NCI-H774 (cell line): ENCODE results near the gene ITM2B.
"Not testable (repeated sequence)": the region's sequence is repeated elsewhere in the genome, so short reads cannot be mapped to it uniquely, and the experiment has no call there.

Experiments used
- DNase-seq: peaks from one replicate; lab custom pipeline; 2025; lab: John Stamatoyannopoulos, UW

ITM2B gene

DNA sequence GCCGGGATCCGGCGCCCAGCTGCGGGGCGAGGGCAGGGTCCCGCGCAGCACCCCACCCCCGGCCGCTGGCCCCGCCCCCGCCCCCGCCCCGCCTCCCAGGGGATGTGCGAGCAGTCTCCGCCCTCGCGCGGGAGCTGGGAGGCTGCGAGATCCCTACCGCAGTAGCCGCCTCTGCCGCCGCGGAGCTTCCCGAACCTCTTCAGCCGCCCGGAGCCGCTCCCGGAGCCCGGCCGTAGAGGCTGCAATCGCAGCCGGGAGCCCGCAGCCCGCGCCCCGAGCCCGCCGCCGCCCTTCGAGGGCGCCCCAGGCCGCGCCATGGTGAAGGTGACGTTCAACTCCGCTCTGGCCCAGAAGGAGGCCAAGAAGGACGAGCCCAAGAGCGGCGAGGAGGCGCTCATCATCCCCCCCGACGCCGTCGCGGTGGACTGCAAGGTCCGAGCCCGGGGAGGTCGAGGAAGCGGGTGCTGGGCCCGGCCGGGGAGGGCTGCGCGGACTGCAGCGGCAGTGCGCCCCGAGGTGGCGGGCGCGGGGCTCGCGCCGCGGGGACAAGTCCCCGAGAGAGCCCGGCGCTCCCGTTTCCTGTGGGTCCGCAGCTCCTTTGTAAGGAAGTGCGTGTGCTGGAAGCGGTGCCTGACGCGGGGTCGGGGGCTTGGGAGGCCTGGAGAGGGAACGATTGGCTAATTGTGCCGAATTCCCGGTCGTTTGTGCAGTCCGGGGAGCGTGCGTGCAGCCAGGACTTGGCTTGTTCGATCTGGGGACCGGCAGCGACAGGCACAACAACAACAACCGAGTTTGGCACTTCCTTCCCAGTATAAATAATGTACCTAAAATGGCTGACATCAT is at the start of gene ITM2B:
Gene ITM2B (plus strand): TSS at position 161 of the 843 bp plus-strand sequence. CDS start 155 bp downstream, at position 316.
- peak; percentile 19 for DNase-seq

DNA sequence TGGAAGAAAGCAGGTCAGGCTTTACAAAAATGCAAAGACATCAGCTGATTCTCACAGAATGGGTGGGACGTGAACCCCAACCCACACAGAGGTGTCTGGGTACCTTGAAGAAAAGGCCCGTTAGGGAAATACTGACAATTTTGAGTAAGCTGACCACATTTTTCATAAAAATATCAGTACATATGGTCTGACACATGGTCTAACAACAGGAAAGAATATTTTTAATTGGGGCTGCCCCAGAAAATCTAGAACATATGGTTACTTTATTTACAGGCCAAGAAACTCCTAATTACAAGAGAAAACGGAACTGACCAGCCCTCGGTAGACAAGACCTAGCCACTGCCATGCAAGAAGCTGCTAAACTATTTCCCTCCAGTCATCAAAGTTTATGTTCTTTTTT is 48.7 kb upstream of the ITM2B start:
- no peak for DNase-seq

DNA sequence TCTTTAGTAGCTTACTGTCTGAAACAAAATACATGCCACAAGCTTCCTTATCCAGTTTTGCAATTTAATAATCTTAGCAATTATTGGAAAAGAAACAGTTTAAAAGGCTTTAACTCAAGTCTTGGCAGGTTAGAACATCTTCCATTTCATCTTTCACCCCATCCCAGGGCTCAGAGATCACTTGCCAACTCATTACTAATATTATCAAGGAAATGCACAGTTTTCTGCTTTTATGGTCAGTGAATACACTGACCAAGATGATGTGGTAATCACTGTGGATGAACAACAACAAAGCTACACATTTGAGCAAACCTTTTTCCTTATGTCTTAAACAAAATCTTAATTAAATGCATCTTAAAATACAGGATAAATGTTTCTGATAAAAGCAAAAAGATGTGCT is 48.0 kb upstream of the ITM2B start:
- no peak for DNase-seq

DNA sequence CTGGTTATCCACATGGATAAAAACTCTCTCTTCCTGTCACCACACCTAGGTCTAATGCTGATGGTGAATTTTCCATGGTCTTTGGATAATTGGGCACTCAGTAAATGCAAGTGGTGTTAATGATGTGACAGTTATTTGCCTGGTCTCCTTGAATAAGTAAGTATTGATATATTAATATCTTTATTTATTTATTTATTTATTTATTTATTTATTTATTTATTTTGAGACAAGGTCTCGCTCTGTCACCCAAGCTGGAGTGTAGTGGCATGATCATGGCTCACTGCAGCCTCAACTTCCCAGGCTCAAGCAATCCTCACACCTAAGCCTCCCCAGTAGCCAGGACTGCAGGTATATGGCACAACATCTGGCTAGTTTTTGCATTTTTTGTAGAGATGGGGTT is 46.3 kb upstream of the ITM2B start:
- DNase-seq: no peak

DNA sequence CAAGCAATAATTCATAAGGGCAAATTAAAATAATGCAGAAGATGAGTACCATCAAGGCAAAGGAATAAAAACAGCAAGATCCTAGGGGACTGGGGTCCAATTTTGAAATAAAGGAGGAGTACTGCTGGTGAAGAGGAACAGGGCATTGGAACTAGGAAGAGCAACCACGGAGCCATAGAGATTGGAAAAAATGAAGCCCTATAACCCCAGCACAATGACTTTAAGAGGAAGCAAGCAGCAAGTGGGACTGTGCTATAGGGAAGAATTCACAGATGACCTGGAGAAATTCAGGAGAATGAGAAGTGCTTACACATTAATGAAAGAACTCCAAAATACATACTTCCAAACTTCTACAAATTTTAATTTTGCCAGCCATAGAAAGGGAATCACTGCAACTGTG is 44.9 kb upstream of the ITM2B start:
- no peak for DNase-seq

DNA sequence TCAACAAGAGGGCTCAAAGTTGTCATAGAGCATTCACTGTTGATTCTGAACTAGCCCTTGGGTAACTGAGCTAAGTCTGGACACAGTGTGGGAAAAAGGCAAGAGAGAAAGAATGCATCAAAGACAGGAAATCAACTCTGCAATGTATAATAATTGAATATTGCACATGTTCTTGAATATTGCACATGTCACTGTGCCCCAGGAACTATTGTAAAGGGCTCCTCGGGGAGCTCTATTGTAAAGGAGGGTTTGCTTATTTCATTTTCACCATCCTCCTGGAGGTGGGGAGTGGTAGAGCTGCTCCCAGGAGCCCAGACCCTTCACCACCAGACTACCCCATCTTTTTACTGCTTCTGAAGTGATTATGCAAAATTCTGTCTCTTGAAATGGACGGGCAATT is 44.4 kb upstream of the ITM2B start:
- no peak for DNase-seq

DNA sequence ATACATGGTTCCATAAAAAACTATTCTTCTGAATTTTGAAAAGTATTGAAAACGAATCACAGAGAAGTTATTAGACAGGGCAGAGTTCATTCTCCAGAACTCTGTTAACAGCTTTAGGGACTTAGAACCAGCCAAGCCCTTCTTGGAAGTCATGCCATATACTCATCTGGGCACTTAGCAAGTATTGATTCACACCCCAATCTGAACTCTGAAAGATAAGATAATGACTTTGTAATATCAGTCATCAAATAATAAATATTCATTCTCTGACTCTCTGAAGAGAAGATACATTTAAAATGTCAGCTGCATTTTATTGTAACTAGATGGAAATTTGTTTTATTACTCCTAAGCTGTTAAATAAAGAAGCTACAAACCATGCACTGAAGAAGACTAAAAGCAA is 43.8 kb upstream of the ITM2B start:
- DNase-seq: no peak

DNA sequence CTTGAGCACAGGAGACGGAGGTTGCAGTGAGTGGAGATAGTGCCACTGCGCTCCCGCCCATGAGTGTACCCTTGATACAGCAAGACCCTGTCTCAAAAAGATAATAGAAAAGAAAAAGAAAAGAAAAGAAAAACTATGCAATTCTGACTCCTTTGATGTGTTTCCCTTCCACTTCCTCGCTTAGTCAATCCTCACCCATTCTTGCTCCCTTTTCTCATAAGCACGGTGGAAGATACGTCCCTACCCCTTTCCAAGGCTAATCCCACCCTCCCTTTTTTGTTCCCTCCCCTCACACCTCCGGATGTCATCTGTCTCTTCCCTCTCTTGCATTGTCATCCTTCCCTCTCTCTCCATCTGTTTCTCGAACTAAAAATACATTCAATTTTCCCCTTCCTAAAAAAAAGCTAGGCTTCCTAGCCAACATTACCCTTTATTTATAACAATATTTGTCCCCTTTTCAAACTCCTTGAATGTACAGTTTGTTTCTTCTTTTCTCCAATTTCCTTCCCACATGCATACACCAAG is 40.5 kb upstream of the ITM2B start:
- DNase-seq: no peak

DNA sequence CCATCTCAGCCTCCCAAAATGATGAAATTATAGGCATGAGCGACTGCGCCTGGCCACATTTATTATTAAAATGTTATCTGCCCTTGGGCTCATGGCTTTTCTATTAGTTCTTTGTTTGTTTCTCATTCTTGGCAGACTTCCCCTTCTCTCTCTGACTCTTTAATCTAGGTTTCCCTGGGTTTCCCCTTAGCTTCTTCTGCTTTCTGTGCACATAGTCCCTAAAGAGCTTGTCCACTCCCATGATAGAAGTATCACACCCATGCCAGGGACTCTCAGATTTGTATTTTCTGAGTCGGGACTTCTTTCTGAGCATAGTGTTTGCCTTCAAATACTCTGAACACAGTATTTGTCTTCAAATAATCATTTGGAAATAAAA is 38.6 kb upstream of the ITM2B start:
- DNase-seq: no peak

DNA sequence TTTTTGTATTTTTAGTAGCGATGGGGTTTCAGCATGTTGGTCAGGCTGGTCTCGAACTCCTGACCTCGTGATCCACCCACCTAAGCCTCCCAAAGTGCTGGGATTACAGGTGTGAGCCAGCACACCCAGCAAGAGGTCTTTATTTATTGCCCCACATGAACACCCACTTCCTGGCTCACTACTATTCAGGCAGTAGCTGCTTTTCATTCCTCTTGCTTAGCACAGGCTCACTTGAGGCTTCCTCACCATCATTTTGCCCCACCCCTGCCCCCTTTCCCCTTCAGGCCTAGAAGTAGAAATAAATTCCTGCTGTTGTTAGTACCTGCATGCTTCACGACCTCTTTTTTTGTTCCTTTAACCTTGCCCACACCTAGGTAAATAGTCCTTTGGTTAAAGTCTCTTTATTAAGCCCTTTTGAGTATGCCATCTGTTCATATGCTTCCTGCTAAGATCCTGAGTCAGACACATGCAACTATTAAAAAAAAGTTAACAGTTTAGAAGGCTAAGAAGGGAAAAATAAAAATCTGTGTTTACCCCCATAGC is 33.5 kb upstream of the ITM2B start:
- DNase-seq: no peak

DNA sequence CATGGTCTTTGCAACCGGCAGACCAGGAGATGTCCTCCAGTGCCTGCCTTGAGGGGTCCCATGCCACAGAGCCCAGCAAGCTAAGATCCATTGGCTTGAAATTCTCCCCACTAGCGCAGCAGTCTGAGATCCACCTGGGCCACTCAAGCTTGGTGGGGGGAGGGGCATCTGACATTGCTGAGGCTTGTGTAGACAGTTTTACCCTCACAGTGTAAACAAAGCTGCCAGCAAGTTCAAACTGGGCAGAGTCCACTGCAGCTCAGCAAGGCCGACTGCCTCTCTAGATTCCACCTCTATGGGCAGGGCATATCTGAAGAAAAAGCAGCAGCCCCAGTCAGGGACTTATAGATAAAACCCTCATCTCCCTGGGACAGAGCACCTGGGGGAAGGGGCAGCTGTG is 32.0 kb upstream of the ITM2B start:
- DNase-seq: no peak

DNA sequence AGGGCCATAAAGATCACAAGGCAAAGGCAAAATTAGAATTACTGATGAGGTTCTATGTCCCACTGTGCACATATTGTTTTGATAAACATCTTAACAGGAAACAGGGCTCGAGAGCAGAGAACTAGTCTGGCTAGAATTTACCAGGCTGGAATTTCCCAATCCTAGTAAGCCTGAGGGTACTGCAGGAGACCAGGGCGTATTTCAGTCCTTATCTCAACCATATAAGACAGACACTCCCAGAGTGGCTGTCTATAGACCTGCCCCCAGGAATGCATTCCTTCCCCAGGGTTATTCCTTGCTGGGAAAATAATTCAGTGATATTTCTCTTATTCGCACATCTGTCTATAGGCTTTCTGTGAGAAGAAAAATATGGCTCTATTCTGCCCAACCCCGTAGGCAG is 25.8 kb upstream of the ITM2B start:
- DNase-seq: not testable (repeated sequence)

DNA sequence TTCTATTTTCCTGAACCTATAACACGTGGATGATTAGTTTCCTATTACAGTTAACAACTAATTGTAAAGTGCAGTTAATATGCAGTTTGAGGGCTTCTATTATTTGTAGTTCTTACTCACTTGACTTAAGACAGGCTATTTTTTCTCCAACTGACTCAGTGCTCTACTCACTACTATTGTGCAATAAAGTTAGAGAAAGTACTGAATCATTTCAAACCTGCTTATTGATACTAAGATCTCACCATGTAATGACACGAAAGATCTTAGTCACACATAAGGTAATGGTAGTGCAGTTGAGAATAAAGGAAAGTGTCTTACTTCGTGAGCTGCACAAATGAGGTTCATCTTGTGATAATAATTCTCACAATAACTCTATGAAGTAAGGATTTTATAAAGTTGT is 22.8 kb upstream of the ITM2B start:
- DNase-seq: no peak

DNA sequence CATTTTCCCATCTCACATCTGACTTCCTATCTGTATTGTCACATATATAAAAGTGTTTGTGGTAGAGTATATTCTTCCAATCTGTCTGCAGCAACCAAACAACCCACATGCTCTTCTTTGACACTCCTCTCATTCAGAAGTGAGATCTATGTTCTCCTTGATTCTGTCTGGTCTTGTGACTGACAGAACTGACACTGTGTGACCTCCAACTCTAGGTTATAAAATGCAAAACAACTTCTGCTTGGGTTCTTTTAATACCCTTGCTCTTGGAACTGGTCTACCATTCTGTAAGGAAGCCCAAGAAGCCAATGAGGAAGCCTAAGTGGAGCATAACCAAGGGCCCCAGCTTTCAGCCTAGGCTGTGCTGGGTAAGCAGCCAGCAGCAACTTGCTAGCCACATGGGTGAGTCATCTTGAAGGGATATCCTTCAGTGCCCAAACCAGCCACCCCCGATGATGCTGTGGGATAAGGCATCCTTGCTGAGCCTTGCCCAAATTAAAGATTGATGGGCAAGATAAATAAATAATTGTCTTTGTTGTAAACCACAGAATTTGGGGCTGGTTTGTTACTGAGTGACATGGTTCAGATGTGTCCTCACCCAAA is 18.4 kb upstream of the ITM2B start:
- no peak for DNase-seq

DNA sequence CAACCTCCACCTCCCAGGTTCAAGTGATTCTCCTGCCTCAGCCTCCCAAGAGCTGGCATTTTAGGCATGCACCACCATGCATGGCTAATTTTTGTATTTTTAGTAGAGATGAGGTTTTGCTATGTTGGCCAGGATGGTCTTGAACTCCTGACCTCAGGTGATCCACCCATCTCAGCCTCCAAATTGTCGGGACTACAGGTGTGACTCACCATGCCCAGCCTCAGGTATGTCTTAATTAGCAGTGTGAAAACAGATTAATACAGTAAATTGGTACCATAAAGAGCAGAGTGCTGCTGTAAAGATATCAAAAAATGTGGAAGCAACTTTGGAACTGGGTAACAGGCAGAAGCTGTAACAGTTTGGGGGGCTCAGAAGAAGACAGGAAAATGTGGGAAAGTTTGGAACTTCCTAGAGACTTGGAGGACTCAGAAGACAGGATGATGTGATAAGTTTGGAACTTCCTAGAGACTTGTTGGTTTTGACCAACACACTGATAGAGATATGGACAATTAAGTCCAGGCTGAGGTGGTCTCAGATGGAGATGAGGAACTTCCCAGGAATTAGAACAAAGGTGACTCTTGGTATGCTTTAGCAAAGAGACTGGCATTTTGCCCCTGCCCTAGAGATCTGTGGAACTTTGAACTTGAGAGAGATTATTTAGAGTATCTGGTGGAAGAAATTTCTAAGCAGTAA is 17.3 kb upstream of the ITM2B start:
- not testable (repeated sequence) for DNase-seq

DNA sequence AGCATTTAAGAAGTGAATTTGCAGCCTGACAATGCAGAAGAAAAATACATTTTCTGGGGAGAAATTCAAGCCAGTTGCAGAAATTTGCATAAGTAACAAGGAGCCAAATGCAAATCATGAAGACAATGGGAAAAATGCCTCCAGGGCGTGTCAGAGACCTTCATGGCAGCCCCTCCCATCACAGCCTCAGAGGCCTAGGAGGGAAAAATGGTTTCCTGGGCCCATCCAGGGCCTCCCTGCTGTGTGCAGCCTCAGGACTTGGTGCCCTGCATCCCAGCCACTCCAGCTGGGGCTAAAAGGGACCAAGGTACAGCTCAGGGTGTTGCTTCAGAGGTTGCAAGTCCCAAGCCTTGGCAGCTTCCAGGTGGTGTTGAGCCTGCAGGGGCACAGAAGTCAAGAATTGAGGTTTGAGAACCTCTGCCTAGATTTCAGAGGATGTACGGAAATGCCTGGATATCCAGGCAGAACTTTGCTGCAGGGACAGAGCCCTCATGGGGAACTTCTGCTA is 16.7 kb upstream of the ITM2B start:
- DNase-seq: no peak

DNA sequence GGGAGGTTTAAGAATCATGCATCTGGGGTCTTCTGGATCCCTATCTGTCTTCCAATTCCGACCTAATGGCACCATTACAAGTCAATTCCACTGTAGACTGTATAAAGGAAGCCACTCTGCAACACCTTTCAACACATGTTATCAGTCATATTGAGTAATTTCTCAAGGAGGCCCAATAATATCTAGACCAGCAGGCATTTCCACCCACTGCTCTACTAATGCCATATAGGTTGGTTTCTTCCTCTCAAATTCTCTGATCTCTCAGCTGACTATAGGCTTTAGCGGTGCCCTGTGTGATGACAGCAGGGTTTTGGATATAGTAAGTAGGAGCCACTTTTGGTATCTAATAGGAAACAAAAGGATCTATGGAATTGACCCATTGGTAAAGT is 12.4 kb upstream of the ITM2B start:
- DNase-seq: no peak

DNA sequence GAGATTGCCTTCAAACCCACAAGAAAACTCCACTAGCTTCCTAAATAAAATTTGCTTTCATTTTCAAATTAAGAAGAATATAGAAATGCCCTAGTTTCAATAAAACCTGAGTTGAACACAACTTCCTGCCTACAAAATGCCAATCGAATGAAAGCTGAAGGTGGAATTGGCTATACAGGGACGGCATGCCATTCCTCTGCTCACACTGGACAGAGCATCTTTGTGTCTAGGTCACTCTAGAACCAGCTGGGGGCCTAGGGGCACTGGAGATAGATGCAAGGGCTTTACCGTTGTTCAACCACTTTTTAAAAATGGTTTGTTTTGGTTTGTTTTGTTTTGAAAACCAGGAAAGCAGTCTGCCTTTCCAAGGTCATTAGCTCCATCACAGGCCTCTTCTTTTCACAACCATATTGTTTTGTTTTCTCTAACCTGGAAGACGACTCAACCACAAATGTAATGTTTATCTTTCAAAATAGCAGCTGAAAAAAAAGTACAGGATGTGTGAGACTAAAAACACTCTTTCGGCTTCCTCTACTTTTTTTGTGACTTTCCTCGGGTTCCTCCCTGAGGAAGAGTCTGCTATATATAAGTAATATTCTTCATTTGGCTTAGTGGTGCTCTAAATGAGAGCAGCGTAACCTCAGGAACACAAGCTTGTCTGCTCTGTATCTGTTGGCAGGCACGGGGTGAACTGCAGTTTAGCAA is 11.9 kb upstream of the ITM2B start:
- DNase-seq: no peak

DNA sequence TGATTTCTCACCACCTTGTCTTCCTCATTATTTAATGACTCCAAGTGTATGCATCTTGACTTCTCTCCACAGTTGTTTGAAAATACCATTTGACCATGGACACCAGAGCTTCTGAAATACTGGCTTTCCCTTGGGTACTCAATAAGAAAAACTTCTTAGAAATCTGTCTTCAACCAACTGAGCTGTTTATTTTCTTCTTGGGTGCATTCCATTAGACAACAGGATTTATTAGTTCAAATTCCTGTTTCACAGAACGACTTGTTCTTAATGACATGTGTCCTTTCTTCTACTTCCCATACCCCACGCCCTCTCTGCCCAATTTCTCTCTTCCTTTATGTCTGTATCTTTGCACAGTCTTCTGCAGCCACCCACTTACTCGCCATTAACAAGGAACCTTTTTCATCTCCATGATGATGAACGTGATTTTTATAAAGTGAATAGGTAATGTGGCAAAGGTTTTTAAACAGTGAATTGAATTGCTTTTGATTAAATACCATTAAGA is 11.3 kb upstream of the ITM2B start:
- DNase-seq: no peak

DNA sequence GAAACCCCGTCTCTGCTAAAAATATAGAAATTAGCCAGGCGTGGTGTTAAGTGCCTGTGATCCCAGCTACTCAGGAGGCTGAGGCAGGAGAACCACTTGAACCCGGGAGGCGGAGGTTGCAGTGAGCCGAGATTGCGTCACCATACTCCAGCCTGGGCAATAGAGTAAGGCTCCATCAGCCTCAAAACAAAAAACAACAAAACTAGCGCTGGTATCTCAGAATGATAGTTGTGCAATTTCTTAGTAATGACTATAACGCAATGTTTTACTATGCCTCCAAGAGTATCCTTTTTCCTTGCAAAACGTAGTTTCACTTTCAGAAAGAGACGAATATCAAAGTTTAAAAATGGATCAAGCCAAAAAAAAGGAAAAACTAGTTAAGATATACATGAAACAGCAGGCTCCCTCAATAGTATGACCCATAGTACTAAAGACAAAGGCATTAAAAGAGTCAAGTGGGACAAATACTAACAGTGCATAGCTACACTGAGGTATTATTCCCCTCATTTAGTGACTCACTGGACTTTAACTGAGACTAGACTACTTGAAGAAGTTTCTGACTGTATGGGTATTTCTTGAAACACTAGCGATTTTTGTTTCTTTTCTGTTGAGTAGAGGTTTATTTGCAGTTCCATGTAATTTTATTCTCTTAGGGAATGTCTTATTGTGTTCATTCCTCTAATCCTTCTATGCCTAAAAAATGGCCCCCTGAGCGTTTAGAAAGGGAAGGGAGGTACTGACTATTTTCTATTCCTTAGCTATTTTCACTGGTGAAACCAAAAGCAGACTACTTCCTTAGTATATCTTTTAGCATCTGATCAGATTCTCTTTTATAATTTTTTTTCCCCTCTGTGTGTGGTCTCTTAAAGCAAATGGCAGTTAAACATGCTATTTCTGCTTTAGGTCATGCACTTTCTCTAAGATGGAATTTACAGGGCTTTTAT is 10.4 kb upstream of the ITM2B start:
- no peak for DNase-seq

DNA sequence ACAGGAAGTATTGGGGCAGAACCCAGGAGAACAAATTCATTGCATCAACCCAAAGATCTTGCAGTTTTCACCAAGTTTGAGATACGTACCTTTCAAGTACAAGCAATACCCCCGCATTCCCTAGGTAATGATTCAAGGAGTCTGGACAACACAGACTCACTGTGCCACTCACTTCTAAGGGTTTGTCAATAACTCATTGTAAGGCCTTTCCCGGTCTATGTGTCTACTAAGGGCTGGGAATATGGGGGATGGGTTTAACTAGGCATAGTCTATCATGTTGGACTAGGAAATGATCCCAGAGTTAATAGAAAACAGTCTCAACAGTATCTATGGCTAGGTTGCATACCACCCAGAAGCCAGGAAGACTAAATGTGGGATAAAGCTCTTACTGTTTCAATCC is 8.3 kb upstream of the ITM2B start:
- DNase-seq: no peak
